ENCODE data around the gene EIF4H.
"Not testable (repeated sequence)": the region's sequence is repeated elsewhere in the genome, so short reads cannot be mapped to it uniquely, and the experiment has no call there.

The EIF4H gene

GRCh38 chr7:74199551-74200355, 25.6 kb downstream of the EIF4H start:
- no peak for DNase-seq (ENCODE audit: low read depth)

GRCh38 chr7:74202841-74203556, 28.8 kb downstream of the EIF4H start:
- DNase-seq (ENCODE audit: low read depth): no peak

GRCh38 chr7:74203956-74204618, 29.9 kb downstream of the EIF4H start:
- DNase-seq (ENCODE audit: low read depth): no peak

GRCh38 chr7:74206052-74206451, 31.9 kb downstream of the EIF4H start:
- not testable (repeated sequence) for DNase-seq (ENCODE audit: low read depth)

- peak; percentile 76 for DNase-seq (ENCODE audit: low read depth)
Measured at GRCh38 chr7:74206589-74207120, 32.5 kb downstream of the EIF4H start.

- no peak for DNase-seq (ENCODE audit: low read depth)
Measured at GRCh38 chr7:74207586-74207985, 33.4 kb downstream of the EIF4H start.

- not testable (repeated sequence) for DNase-seq (ENCODE audit: low read depth)
Measured at GRCh38 chr7:74208241-74208640, 34.1 kb downstream of the EIF4H start.

GRCh38 chr7:74212661-74213060, 38.5 kb downstream of the EIF4H start:
- DNase-seq (ENCODE audit: low read depth): no peak

- DNase-seq (ENCODE audit: low read depth): no peak
Measured at GRCh38 chr7:74214816-74215630, 40.9 kb downstream of the EIF4H start.

GRCh38 chr7:74215921-74216320, 41.8 kb downstream of the EIF4H start:
- DNase-seq (ENCODE audit: low read depth): no peak

- no peak for DNase-seq (ENCODE audit: low read depth)
Measured at GRCh38 chr7:74216361-74216761, 42.2 kb downstream of the EIF4H start.

- no peak for DNase-seq (ENCODE audit: low read depth)
Measured at GRCh38 chr7:74217455-74218342, 43.5 kb downstream of the EIF4H start.

- DNase-seq (ENCODE audit: low read depth): no peak
Measured at GRCh38 chr7:74218343-74218698, 44.2 kb downstream of the EIF4H start.

- no peak for DNase-seq (ENCODE audit: low read depth)
Measured at GRCh38 chr7:74219416-74219815, 45.3 kb downstream of the EIF4H start.

GRCh38 chr7:74220229-74220628, 46.1 kb downstream of the EIF4H start:
- DNase-seq (ENCODE audit: low read depth): no peak

- no peak for DNase-seq (ENCODE audit: low read depth)
Measured at GRCh38 chr7:74221713-74222112, 47.6 kb downstream of the EIF4H start.

GRCh38 chr7:74222851-74223710, 48.9 kb downstream of the EIF4H start:
- DNase-seq (ENCODE audit: low read depth): no peak

- DNase-seq (ENCODE audit: low read depth): no peak
Measured at GRCh38 chr7:74223711-74224510, 49.8 kb downstream of the EIF4H start.

- DNase-seq (ENCODE audit: low read depth): no peak
Measured at GRCh38 chr7:74224511-74224832, 50.3 kb downstream of the EIF4H start.
